HL-60 (cell line): Measurements from ENCODE around the gene FARP1.

Experiments
- CTCF ChIP-seq: IDR thresholded peaks from one replicate; pipeline ENCODE4 v1.5.1; 2011; ENCODE audit warnings: low read length, control low read depth, inconsistent platforms; ENCODE audit not compliant: insufficient read depth
- POLR2AphosphoS5 ChIP-seq: IDR thresholded peaks from 2 replicates; pipeline ENCODE4 v1.6.1; 2012; ENCODE audit warnings: low read depth
- TF ChIP-seq, protein P1 (sequence below): IDR thresholded peaks from 2 replicates; pipeline ENCODE4 v1.6.1; 2012; ENCODE audit warnings: low read depth; ENCODE audit not compliant: insufficient replicate concordance

- no peak for TF ChIP-seq POLR2AphosphoS5
- TF ChIP-seq CTCF = no peak
- TF ChIP-seq, protein P1, sequence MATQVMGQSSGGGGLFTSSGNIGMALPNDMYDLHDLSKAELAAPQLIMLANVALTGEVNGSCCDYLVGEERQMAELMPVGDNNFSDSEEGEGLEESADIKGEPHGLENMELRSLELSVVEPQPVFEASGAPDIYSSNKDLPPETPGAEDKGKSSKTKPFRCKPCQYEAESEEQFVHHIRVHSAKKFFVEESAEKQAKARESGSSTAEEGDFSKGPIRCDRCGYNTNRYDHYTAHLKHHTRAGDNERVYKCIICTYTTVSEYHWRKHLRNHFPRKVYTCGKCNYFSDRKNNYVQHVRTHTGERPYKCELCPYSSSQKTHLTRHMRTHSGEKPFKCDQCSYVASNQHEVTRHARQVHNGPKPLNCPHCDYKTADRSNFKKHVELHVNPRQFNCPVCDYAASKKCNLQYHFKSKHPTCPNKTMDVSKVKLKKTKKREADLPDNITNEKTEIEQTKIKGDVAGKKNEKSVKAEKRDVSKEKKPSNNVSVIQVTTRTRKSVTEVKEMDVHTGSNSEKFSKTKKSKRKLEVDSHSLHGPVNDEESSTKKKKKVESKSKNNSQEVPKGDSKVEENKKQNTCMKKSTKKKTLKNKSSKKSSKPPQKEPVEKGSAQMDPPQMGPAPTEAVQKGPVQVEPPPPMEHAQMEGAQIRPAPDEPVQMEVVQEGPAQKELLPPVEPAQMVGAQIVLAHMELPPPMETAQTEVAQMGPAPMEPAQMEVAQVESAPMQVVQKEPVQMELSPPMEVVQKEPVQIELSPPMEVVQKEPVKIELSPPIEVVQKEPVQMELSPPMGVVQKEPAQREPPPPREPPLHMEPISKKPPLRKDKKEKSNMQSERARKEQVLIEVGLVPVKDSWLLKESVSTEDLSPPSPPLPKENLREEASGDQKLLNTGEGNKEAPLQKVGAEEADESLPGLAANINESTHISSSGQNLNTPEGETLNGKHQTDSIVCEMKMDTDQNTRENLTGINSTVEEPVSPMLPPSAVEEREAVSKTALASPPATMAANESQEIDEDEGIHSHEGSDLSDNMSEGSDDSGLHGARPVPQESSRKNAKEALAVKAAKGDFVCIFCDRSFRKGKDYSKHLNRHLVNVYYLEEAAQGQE = no peak
Measured at GRCh38 chr13:98144801-98145350, 2.0 kb downstream of the FARP1 start.
